HCT116 (cell line): Measurements from ENCODE around the gene KREMEN2. TPM values are rescaled to one million over a fixed set of nuclear protein-coding genes. Genes with fewer than 3 reads are reported as not detected.

Source experiments
- ATAC-seq: fragments of 200-7000 bp; cut with Tn5 transposase; 2 replicates; pipeline ENCODE4 v1.9.1; 2020; ENCODE audit warnings: mild to moderate bottlenecking, moderate library complexity
- BruUV-seq: library from RNA; stranded (reverse); fragments of 400-500 nt; replicated peaks from 2 replicates; lab custom pipeline; 2021; lab: Mats Ljungman, UMichigan
- CTCF ChIA-PET: fragments of 300-600 bp; sonication (Branson Sonifier 250); formaldehyde crosslinking; loops from one replicate; lab custom pipeline; 2021; ENCODE audit warnings: antibody characterized with exemption; lab: Charles Lee
- POLR2A ChIA-PET: fragments of 300-600, 350-600 bp; sonication (Branson Sonifier 250); formaldehyde crosslinking; loops from one replicate; lab custom pipeline; 2021; ENCODE audit warnings: antibody characterized with exemption; lab: Charles Lee
- RAD21 ChIA-PET, 2 experiments: fragments of 300-600 bp; sonication (Branson Sonifier 250); formaldehyde crosslinking; loops; one replicate each; lab custom pipeline; 2023; ENCODE audit warnings: low total read pairs in 2 of 2; ENCODE audit not compliant: uncharacterized antibody in 2 of 2, unreplicated experiment in 2 of 2, low non-redundant PET in 1 of 2; lab: Charles Lee
- DNase-seq: peaks from one replicate; pipeline ENCODE4 v3.0.0-alpha.2; 2010; ENCODE audit warnings: low read depth, low spot score
- H2AFZ ChIP-seq: fragments of 200-600 bp; shearing (Covaris generic), sonication (generic); 2 replicates; pipeline ENCODE4 v1.6.1; 2017; ENCODE audit warnings: low read depth, mixed run types, mixed read lengths, antibody characterized with exemption, low read length; ENCODE audit not compliant: poor library complexity, severe bottlenecking
- H3K27ac ChIP-seq: 2 replicates; pipeline ENCODE4 v1.5.1; 2012; ENCODE audit warnings: low read depth, low read length
- H3K27me3 ChIP-seq: fragments of 200-600 bp; sonication (generic); 2 replicates; pipeline ENCODE4 v1.6.1; 2016; ENCODE audit warnings: mixed run types, low read length, mixed read lengths; ENCODE audit not compliant: insufficient read depth
- H3K36me3 ChIP-seq, 2 experiments: fragments of 200-500 bp in 1 of 2; fragments of 200-600 bp in 1 of 2; sonication (Bioruptor generic) in 1 of 2; sonication (generic) in 1 of 2; 2 replicates each; pipeline versions ENCODE4 v1.5.1 to v1.6.1; 2014 to 2016; ENCODE audit warnings: low read length in 2 of 2, inconsistent platforms in 1 of 2, mixed read lengths in 1 of 2, mixed run types in 1 of 2; ENCODE audit not compliant: insufficient read depth in 2 of 2, control insufficient read depth in 1 of 2
- H3K4me1 ChIP-seq, 2 experiments: fragments of 200-600 bp in 1 of 2; sonication (generic) in 1 of 2; 2 replicates each; pipeline versions ENCODE4 v1.5.1 to v1.6.1; 2012 to 2017; ENCODE audit warnings: low read length in 2 of 2, inconsistent platforms in 1 of 2, mild to moderate bottlenecking in 1 of 2, mixed read lengths in 1 of 2, mixed run types in 1 of 2, moderate library complexity in 1 of 2; ENCODE audit not compliant: insufficient read depth in 2 of 2, control insufficient read depth in 1 of 2
- H3K4me2 ChIP-seq: fragments of 200-600 bp; sonication (generic); 2 replicates; pipeline ENCODE4 v1.6.1; 2017; ENCODE audit warnings: mixed run types, low read length, mixed read lengths
- H3K4me3 ChIP-seq, 2 experiments: fragments of 200-600 bp in 1 of 2; sonication (generic) in 1 of 2; replicated peaks in 1 of 2; 2 replicates each; pipeline ENCODE4 v1.5.1; 2011 to 2016; ENCODE audit warnings: low read length in 2 of 2, control low read depth in 1 of 2, low read depth in 1 of 2, mild to moderate bottlenecking in 1 of 2, mixed read lengths in 1 of 2, mixed run types in 1 of 2
- H3K79me2 ChIP-seq: fragments of 200-600 bp; sonication (generic); 2 replicates; pipeline ENCODE4 v1.6.1; 2017; ENCODE audit warnings: mild to moderate bottlenecking, mixed run types, low read length, moderate library complexity, mixed read lengths; ENCODE audit not compliant: insufficient read depth
- H3K9ac ChIP-seq: fragments of 200-600 bp; sonication (generic); 2 replicates; pipeline ENCODE4 v1.6.1; 2016; ENCODE audit warnings: low read length, mixed read lengths
- H3K9me2 ChIP-seq: fragments of 200-600 bp; sonication (generic), shearing (Covaris generic); 2 replicates; pipeline ENCODE4 v1.6.1; 2017; ENCODE audit warnings: mixed run types, mild to moderate bottlenecking, moderate library complexity; ENCODE audit not compliant: insufficient read depth
- H3K9me3 ChIP-seq, 2 experiments: fragments of 200-500 bp in 1 of 2; fragments of 200-600 bp in 1 of 2; sonication (Bioruptor generic) in 1 of 2; sonication (generic) in 1 of 2; 2 replicates each; pipeline ENCODE4 v1.6.1; 2014 to 2017; ENCODE audit warnings: low read length in 2 of 2, mixed read lengths in 2 of 2, inconsistent platforms in 1 of 2, low read depth in 1 of 2, mild to moderate bottlenecking in 1 of 2, mixed run types in 1 of 2, moderate library complexity in 1 of 2; ENCODE audit not compliant: control insufficient read depth in 1 of 2, insufficient read depth in 1 of 2
- H4K20me1 ChIP-seq: fragments of 200-600 bp; sonication (generic), shearing (Covaris generic); 2 replicates; pipeline ENCODE4 v1.6.1; 2017; ENCODE audit warnings: mixed run types, mild to moderate bottlenecking, moderate library complexity; ENCODE audit not compliant: insufficient read depth
- EGR1 ChIP-seq: IDR thresholded peaks from 2 replicates; pipeline ENCODE4 v1.6.1; 2012; ENCODE audit warnings: low read depth
- ELF1 ChIP-seq: IDR thresholded peaks from 2 replicates; pipeline ENCODE4 v1.6.1; 2012; ENCODE audit warnings: low read depth, borderline replicate concordance
- EZH2 ChIP-seq: fragments of 200-600 bp; sonication (generic); IDR thresholded peaks from 2 replicates; pipeline ENCODE4 v1.6.1; 2017; ENCODE audit warnings: antibody characterized with exemption, mixed run types
- EZH2phosphoT487 ChIP-seq: fragments of 200-600 bp; IDR thresholded peaks from 2 replicates; pipeline ENCODE4 v1.6.1; 2018; ENCODE audit warnings: antibody characterized with exemption, borderline replicate concordance
- FOSL1 ChIP-seq: IDR thresholded peaks from 2 replicates; pipeline ENCODE4 v1.6.1; 2012; ENCODE audit warnings: low read depth
- JUND ChIP-seq: IDR thresholded peaks from 2 replicates; pipeline ENCODE4 v1.6.1; 2012
- POLR2AphosphoS5 ChIP-seq: IDR thresholded peaks from 2 replicates; pipeline ENCODE4 v1.6.1; 2011; ENCODE audit warnings: mild to moderate bottlenecking, low read depth, low read length, moderate library complexity
- RAD21 ChIP-seq: IDR thresholded peaks from 2 replicates; pipeline ENCODE4 v1.6.1; 2012; ENCODE audit warnings: low read depth, mild to moderate bottlenecking
- SIN3A ChIP-seq: IDR thresholded peaks from 2 replicates; pipeline ENCODE4 v1.6.1; 2012; ENCODE audit warnings: low read depth
- TCF7L2 ChIP-seq: IDR thresholded peaks from 2 replicates; pipeline ENCODE4 v1.7.0; 2011; ENCODE audit warnings: borderline replicate concordance, inconsistent platforms; ENCODE audit not compliant: insufficient read depth, insufficient read length; ENCODE audit errors: extremely low read depth
- ZBTB33 ChIP-seq: IDR thresholded peaks from 2 replicates; pipeline ENCODE4 v1.6.1; 2011; ENCODE audit warnings: mild to moderate bottlenecking, low read length, moderate library complexity; ENCODE audit not compliant: insufficient replicate concordance; ENCODE audit errors: extremely low read depth
- ZFX ChIP-seq: fragments of 450-650 bp; IDR thresholded peaks from 2 replicates; pipeline ENCODE4 v1.6.1; 2017
- intact Hi-C: fragments of 100-400 bp; cut with micrococcal nuclease; formaldehyde crosslinking; loops from 2 replicates; pipeline ENCODE4 v1.10.0; 2022
- total RNA-seq: library from RNA; stranded (reverse); gene quantifications from one replicate; pipeline ENCODE4 v1.2.1, GENCODE V29; 2021; ENCODE audit not compliant: unreplicated experiment
- TF ChIP-seq, protein P1 (sequence below), 3 experiments: fragments of 200-600 bp in 1 of 3; sonication (generic) in 1 of 3; IDR thresholded peaks in 2 of 3; conservative IDR thresholded peaks in 1 of 3; 2 replicates each; pipeline ENCODE4 v1.5.1; 2012 to 2017; ENCODE audit warnings: low read depth in 2 of 3, low read length in 2 of 3, antibody characterized with exemption in 1 of 3, borderline replicate concordance in 1 of 3, control low read depth in 1 of 3, mild to moderate bottlenecking in 1 of 3, mixed read lengths in 1 of 3, mixed run types in 1 of 3, moderate library complexity in 1 of 3; ENCODE audit not compliant: insufficient read depth in 1 of 3
- TF ChIP-seq, protein P2 (sequence below): IDR thresholded peaks from 2 replicates; pipeline ENCODE4 v1.6.1; 2012; ENCODE audit warnings: low read depth
- TF ChIP-seq, protein P3 (sequence below): IDR thresholded peaks from 2 replicates; pipeline ENCODE4 v1.6.1; 2012

KREMEN2 gene
- total RNA-seq, 1 experiment from 2014 or later = 14.1 TPM

DNA sequence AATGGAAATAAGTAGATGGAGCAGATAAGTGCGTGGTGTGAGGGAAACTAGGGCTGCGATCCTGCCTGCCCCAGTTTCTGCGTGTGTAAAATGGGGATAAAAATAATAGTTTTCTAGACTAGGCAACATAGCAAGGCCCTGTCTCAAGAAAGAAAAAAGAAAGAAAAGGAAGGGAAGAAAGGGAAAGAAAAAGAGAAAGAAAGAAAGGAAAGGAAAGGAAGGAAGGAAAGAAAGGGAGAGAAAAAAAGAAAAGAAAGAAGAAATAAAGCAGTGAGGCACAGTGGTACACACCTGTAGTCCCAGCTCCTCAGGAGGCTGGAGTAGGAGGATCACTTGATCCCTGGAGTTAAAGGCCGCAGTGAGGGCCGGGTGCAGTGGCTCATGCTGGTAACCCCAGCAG, 18.3 kb downstream of the KREMEN2 start:
- intact Hi-C loops = loop anchor here (5.0 kb wide), 1 partner anchor 40 kb away; the partner anchor contains the start of genes HCFC1R1, THOC6 and TNFRSF12A
- peaks cover 24 to 44% of the 10 kb centered on the region in 2 experiments for H3K4me1 ChIP-seq
- H3K9me3 ChIP-seq = no peaks in the 10 kb centered on the region
- peaks cover 0 to 10% of the 10 kb centered on the region in 2 experiments; a peak in 1 of 4 replicates for H3K36me3 ChIP-seq
- ChIA-PET CTCF (interaction anchor here (1.1 to 1.5 kb wide), 4 partner anchors 9 to 114 kb away, joined by 3 to 5 read pairs (median 4); no protein-coding TSS in a partner anchor), RAD21 (no interaction called here), POLR2A (interaction anchor here (1.0 to 1.6 kb wide), 4 partner anchors 11 to 99 kb away, joined by 3 read pairs; partner anchors contain the start of gene FLYWCH2)
- no peak for DNase-seq
- no TSS peak for BruUV-seq
- peak overlapping the region; percentile 99 for H3K9ac ChIP-seq
- no peak overlapping the region for H2AFZ ChIP-seq
- no peak overlapping the region for H3K4me3 ChIP-seq
- no peak for ATAC-seq
- TF ChIP-seq, protein P1, sequence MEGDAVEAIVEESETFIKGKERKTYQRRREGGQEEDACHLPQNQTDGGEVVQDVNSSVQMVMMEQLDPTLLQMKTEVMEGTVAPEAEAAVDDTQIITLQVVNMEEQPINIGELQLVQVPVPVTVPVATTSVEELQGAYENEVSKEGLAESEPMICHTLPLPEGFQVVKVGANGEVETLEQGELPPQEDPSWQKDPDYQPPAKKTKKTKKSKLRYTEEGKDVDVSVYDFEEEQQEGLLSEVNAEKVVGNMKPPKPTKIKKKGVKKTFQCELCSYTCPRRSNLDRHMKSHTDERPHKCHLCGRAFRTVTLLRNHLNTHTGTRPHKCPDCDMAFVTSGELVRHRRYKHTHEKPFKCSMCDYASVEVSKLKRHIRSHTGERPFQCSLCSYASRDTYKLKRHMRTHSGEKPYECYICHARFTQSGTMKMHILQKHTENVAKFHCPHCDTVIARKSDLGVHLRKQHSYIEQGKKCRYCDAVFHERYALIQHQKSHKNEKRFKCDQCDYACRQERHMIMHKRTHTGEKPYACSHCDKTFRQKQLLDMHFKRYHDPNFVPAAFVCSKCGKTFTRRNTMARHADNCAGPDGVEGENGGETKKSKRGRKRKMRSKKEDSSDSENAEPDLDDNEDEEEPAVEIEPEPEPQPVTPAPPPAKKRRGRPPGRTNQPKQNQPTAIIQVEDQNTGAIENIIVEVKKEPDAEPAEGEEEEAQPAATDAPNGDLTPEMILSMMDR (IDR thresholded peaks at IDR 0.05 in 2 of 3, conservative IDR thresholded peaks at IDR 0.05 in 1 of 3; ENCODE audit: borderline replicate concordance in 1 of 3, insufficient read depth in 1 of 3, low read depth in 2 of 3, low read length in 2 of 3) = no peak
- no peak for TF ChIP-seq FOSL1
- TF ChIP-seq, protein P2, sequence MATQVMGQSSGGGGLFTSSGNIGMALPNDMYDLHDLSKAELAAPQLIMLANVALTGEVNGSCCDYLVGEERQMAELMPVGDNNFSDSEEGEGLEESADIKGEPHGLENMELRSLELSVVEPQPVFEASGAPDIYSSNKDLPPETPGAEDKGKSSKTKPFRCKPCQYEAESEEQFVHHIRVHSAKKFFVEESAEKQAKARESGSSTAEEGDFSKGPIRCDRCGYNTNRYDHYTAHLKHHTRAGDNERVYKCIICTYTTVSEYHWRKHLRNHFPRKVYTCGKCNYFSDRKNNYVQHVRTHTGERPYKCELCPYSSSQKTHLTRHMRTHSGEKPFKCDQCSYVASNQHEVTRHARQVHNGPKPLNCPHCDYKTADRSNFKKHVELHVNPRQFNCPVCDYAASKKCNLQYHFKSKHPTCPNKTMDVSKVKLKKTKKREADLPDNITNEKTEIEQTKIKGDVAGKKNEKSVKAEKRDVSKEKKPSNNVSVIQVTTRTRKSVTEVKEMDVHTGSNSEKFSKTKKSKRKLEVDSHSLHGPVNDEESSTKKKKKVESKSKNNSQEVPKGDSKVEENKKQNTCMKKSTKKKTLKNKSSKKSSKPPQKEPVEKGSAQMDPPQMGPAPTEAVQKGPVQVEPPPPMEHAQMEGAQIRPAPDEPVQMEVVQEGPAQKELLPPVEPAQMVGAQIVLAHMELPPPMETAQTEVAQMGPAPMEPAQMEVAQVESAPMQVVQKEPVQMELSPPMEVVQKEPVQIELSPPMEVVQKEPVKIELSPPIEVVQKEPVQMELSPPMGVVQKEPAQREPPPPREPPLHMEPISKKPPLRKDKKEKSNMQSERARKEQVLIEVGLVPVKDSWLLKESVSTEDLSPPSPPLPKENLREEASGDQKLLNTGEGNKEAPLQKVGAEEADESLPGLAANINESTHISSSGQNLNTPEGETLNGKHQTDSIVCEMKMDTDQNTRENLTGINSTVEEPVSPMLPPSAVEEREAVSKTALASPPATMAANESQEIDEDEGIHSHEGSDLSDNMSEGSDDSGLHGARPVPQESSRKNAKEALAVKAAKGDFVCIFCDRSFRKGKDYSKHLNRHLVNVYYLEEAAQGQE = no peak
- TF ChIP-seq JUND = no peak
- no peak for TF ChIP-seq ELF1
- TF ChIP-seq EGR1 = no peak
- TF ChIP-seq, protein P3, sequence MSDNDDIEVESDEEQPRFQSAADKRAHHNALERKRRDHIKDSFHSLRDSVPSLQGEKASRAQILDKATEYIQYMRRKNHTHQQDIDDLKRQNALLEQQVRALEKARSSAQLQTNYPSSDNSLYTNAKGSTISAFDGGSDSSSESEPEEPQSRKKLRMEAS = no peak
- TF ChIP-seq POLR2AphosphoS5 = no peak
- no peak for TF ChIP-seq EZH2
- no peak for TF ChIP-seq ZFX
- TF ChIP-seq SIN3A = no peak
- no peak for TF ChIP-seq RAD21
- no peak for TF ChIP-seq TCF7L2
- no peak for TF ChIP-seq EZH2phosphoT487
- TF ChIP-seq ZBTB33 = no peak
- no peaks in the 10 kb centered on the region for H4K20me1 ChIP-seq
- no peaks in the 10 kb centered on the region for H3K27me3 ChIP-seq
- H3K27ac ChIP-seq = no peak overlapping the region
- peak overlapping the region; percentile 86; the same call in 1 of the 2 replicates for H3K4me2 ChIP-seq
- H3K9me2 ChIP-seq = no peaks in the 10 kb centered on the region
- peaks cover 27% of the 10 kb centered on the region for H3K79me2 ChIP-seq
